Measurements from ENCODE around the gene RTN4RL2.

The RTN4RL2 gene

GRCh38 chr11:57498540-57498939, 38.2 kb downstream of the RTN4RL2 start:
- DNase-seq (ENCODE audit: insufficient read length, low spot score) (no peak), FAIRE-seq (no peak)
- TF ChIP-seq, protein P1, sequence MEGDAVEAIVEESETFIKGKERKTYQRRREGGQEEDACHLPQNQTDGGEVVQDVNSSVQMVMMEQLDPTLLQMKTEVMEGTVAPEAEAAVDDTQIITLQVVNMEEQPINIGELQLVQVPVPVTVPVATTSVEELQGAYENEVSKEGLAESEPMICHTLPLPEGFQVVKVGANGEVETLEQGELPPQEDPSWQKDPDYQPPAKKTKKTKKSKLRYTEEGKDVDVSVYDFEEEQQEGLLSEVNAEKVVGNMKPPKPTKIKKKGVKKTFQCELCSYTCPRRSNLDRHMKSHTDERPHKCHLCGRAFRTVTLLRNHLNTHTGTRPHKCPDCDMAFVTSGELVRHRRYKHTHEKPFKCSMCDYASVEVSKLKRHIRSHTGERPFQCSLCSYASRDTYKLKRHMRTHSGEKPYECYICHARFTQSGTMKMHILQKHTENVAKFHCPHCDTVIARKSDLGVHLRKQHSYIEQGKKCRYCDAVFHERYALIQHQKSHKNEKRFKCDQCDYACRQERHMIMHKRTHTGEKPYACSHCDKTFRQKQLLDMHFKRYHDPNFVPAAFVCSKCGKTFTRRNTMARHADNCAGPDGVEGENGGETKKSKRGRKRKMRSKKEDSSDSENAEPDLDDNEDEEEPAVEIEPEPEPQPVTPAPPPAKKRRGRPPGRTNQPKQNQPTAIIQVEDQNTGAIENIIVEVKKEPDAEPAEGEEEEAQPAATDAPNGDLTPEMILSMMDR (IDR thresholded peaks at IDR 0.05; ENCODE audit: insufficient read depth, missing control alignments) = no peak

DNA sequence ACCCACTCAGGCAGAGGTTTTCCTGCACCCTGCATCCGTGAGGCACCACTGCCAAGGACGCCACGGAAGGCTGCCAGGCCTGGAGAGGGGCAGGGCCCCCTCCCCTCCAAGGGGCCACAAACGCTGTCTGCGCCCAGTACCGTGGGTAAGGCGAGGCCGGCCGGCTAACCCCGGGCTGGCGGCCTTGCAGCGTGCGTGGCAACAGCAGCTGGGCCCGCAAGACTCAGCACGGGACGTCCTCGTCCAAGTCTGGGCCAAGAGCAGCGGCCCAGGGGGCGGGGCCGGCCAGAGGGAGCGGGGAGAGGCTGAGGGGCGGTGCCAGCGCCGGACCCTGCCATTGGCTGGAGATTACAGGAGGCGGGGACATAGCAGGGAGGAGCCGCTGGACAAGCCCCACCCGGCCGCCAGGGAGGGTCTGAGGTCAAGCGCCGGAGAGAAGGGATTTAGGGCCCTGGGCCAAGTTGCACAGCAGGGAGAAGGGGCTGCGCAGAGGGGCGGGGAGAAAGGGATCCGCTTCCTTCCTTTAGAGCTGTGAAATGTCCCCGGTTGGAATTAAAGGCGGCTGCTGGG, 39.2 kb downstream of the RTN4RL2 start:
- TF ChIP-seq, protein P1 (IDR thresholded peaks at IDR 0.05; ENCODE audit: insufficient read depth, missing control alignments) = no peak
- DNase-seq (ENCODE audit: insufficient read length, low spot score) = peak; percentile 87
- FAIRE-seq = no peak

- DNase-seq (ENCODE audit: insufficient read length, low spot score) (no peak), FAIRE-seq (no peak)
- TF ChIP-seq, protein P1 (IDR thresholded peaks at IDR 0.05; ENCODE audit: insufficient read depth, missing control alignments) = no peak
Observed at GRCh38 chr11:57499983-57500461, 39.7 kb downstream of the RTN4RL2 start.

DNA sequence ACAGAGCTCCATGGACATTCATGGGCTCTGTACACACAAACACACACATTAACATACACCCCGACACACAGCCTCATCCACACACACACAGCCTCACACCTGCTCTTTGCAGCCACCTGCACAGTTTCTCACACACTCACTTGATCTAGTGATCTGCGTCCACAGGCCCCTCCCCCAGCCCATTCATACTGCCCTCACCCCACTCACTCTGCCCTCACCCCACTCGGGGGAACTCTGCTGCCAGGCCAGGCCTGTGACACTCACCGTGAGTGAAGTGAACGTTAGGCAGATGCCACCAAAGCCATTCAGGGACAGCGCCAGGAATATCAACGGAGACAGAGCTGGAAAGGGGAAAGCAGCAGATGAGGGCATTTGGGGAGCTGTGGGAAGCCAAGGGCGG, 40.2 kb downstream of the RTN4RL2 start:
- no peak for FAIRE-seq
- TF ChIP-seq, protein P1 (IDR thresholded peaks at IDR 0.05; ENCODE audit: insufficient read depth, missing control alignments) = no peak
- no peak for DNase-seq (ENCODE audit: insufficient read length, low spot score)

GRCh38 chr11:57500926-57501325, 40.6 kb downstream of the RTN4RL2 start:
- FAIRE-seq (no peak), DNase-seq (ENCODE audit: insufficient read length, low spot score) (no peak)
- TF ChIP-seq, protein P1 (IDR thresholded peaks at IDR 0.05; ENCODE audit: insufficient read depth, missing control alignments) = no peak

- TF ChIP-seq, protein P1 (IDR thresholded peaks at IDR 0.05; ENCODE audit: insufficient read depth, missing control alignments) = no peak
- DNase-seq (ENCODE audit: insufficient read length, low spot score) (no peak), FAIRE-seq (no peak)
Observed at GRCh38 chr11:57501953-57502352, 41.6 kb downstream of the RTN4RL2 start.

GRCh38 chr11:57502376-57502775, 42.0 kb downstream of the RTN4RL2 start:
- TF ChIP-seq, protein P1 (IDR thresholded peaks at IDR 0.05; ENCODE audit: insufficient read depth, missing control alignments) = no peak
- no peak for DNase-seq (ENCODE audit: insufficient read length, low spot score)
- FAIRE-seq = no peak

Measured in D721Med (cell line).